MCF 10A (cell line): ENCODE measurements around the gene CRY1. TPM values are rescaled to one million over a fixed set of nuclear protein-coding genes. Genes with fewer than 3 reads are reported as not detected.
A peak's percentile ranks its signal among the peaks of the same experiment; 100 is the strongest.

Experiments used
- BruUV-seq: library from RNA; stranded (reverse); fragments of 400-500 nt; replicated peaks from 2 replicates; lab custom pipeline; 2021; lab: Mats Ljungman, UMichigan
- CTCF ChIA-PET: fragments of 300-600 bp; sonication (Branson Sonifier 250); formaldehyde crosslinking; extraction: SDS; loops from one replicate; lab custom pipeline; 2021; ENCODE audit warnings: antibody characterized with exemption, inconsistent platforms; lab: Yijun Ruan, JAX
- POLR2A ChIA-PET: fragments of 300-600, 350-650 bp; sonication (Branson Sonifier 250); formaldehyde crosslinking; extraction: SDS; loops from one replicate; lab custom pipeline; 2020; ENCODE audit warnings: antibody characterized with exemption, inconsistent platforms; lab: Yijun Ruan, JAX
- DNase-seq: peaks from one replicate; pipeline ENCODE4 v3.0.0-alpha.2; 2018; ENCODE audit not compliant: unreplicated experiment
- H3K27ac Mint-ChIP-seq: one replicate; pipeline ENCODE4 v1.8.0; 2022; ENCODE audit warnings: mild to moderate bottlenecking, low read depth, mixed read lengths; ENCODE audit not compliant: unreplicated experiment
- H3K27me3 Mint-ChIP-seq: one replicate; pipeline ENCODE4 v1.8.0; 2022; ENCODE audit warnings: mixed read lengths; ENCODE audit not compliant: insufficient read depth, unreplicated experiment
- H3K36me3 Mint-ChIP-seq: one replicate; pipeline ENCODE4 v1.8.0; 2022; ENCODE audit warnings: mild to moderate bottlenecking, moderate library complexity, mixed read lengths; ENCODE audit not compliant: insufficient read depth, unreplicated experiment
- H3K4me1 Mint-ChIP-seq: one replicate; pipeline ENCODE4 v1.8.0; 2022; ENCODE audit warnings: mixed read lengths; ENCODE audit not compliant: insufficient read depth, unreplicated experiment
- H3K4me3 Mint-ChIP-seq: one replicate; pipeline ENCODE4 v1.8.0; 2022; ENCODE audit warnings: mild to moderate bottlenecking, moderate library complexity, mixed read lengths; ENCODE audit not compliant: unreplicated experiment
- H3K9me3 Mint-ChIP-seq: one replicate; pipeline ENCODE4 v1.8.0; 2022; ENCODE audit warnings: mixed read lengths; ENCODE audit not compliant: unreplicated experiment
- intact Hi-C: fragments of 100-400 bp; cut with micrococcal nuclease; formaldehyde crosslinking; loops from 2 replicates; pipeline ENCODE4 v1.14.1; 2022
- total RNA-seq: library from RNA; stranded (reverse); gene quantifications from 2 replicates; pipeline ENCODE4 v1.2.3, GENCODE V29; 2022
- TF ChIP-seq, protein P1 (sequence below): fragments of 200-600 bp; IDR thresholded peaks from one replicate; pipeline ENCODE4 v1.8.0; 2022; ENCODE audit warnings: antibody characterized with exemption, mild to moderate bottlenecking; ENCODE audit not compliant: unreplicated experiment

The CRY1 gene
- total RNA-seq, 1 experiment from 2014 or later: 11.6 TPM

DNA sequence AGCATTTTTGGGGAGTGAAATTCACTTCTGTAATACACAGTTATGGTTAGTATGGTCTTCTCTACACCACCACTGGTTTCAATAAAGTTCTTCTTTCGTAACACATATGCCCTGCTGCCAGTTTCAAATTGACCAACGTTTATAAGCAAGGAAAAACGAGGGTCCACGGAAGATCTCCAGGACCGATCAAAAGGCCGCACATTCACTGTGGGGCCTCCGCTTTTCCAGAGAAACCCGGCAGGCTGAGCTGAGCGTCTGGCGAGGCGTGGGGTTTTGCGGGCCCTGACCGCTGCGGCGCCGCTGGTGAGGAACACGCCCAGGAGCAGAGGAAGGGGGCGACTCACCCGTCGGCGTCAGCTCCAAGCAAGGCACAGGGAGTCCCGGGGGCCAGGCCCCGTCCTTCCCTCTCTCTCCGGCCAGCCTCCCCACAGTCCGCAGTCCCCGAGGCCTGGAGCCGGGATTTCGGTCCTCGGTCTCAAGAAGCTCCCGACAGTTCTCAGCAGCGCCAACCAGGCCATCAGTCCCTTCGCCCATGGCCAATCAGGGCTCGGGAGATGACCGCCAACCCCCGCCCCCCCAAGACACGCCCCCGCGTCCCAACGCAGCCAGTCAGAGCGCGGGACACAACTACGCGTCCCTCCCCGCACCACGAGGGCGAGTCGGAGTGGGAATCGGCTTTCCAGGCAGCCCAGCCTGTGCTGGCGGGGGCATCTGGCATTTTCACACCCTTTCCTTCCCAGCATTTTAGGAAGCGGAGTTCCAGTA lies 106.5 kb downstream of the CRY1 start, which contains the start of gene MTERF2:
Gene MTERF2, minus strand, starts transcription at position 522 of the 765 bp plus-strand sequence. CDS start 8,432 bp downstream, outside the sequence.
- CTCF ChIA-PET: interaction anchor here (0.9 to 1.2 kb wide), 4 partner anchors 10 to 105 kb away, joined by 3 read pairs; no protein-coding TSS in a partner anchor
- POLR2A ChIA-PET: interaction anchor here (0.6 to 2.3 kb wide), 12 partner anchors 9 to 773 kb away, joined by 3 to 24 read pairs (median 6); partner anchors contain the start of genes POLR3B and TMEM263
- no peaks in the 10 kb centered on the region for H3K27me3 Mint-ChIP-seq
- intact Hi-C loops: loop anchor here (1.0 to 2.0 kb wide), 2 partner anchors 92 to 106 kb away; partner anchors contain the start of gene CRY1
- H3K36me3 Mint-ChIP-seq: peaks cover 38% of the 10 kb centered on the region
- TF ChIP-seq, protein P1, sequence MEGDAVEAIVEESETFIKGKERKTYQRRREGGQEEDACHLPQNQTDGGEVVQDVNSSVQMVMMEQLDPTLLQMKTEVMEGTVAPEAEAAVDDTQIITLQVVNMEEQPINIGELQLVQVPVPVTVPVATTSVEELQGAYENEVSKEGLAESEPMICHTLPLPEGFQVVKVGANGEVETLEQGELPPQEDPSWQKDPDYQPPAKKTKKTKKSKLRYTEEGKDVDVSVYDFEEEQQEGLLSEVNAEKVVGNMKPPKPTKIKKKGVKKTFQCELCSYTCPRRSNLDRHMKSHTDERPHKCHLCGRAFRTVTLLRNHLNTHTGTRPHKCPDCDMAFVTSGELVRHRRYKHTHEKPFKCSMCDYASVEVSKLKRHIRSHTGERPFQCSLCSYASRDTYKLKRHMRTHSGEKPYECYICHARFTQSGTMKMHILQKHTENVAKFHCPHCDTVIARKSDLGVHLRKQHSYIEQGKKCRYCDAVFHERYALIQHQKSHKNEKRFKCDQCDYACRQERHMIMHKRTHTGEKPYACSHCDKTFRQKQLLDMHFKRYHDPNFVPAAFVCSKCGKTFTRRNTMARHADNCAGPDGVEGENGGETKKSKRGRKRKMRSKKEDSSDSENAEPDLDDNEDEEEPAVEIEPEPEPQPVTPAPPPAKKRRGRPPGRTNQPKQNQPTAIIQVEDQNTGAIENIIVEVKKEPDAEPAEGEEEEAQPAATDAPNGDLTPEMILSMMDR: no peak
- H3K4me1 Mint-ChIP-seq: peaks cover 25% of the 10 kb centered on the region
- DNase-seq: peak; percentile 96
- H3K9me3 Mint-ChIP-seq: no peaks in the 10 kb centered on the region
- H3K4me3 Mint-ChIP-seq: peak within 1 kb of the TSS; percentile 97
- H3K27ac Mint-ChIP-seq: peak within 1 kb of the TSS; percentile 92
- BruUV-seq: TSS peak; percentile 66

DNA sequence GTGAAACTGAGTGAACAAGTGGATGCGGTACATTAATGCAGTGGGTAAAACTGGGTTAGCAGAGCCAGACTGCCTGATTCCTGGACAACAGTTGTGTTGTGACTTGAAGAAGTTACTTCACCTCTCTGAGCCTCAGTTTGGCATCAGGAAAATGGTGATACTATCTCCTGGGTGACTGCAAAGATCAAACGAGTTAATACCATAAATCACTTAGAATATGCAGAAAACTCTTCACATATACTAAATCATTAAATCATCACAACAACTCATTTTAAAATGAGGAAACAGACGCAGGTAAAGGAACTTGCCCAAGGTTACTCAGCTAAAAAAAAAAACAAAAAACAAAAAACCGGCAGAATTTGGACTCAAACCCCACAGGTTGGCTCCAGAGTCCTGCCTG lies 107.2 kb downstream of the CRY1 start:
- Mint-ChIP-seq H3K36me3 (peaks cover 38% of the 10 kb centered on the region), H3K4me3 (peak overlapping the region; percentile 97), H3K9me3 (no peaks in the 10 kb centered on the region), H3K27ac (peak overlapping the region; percentile 92), H3K4me1 (peaks cover 25% of the 10 kb centered on the region), H3K27me3 (no peaks in the 10 kb centered on the region)
- BruUV-seq: no TSS peak
- ChIA-PET POLR2A (interaction anchor here (0.8 to 2.3 kb wide), 8 partner anchors 8 to 628 kb away, joined by 3 to 24 read pairs (median 7); partner anchors contain the start of genes POLR3B and TMEM263), CTCF (interaction anchor here (0.9 to 1.2 kb wide), 2 partner anchors 10 to 14 kb away, joined by 3 read pairs; no protein-coding TSS in a partner anchor)
- intact Hi-C loops: loop anchor here (2.0 kb wide), 1 partner anchor 93 kb away; no protein-coding TSS in a partner anchor
- no peak for DNase-seq
- TF ChIP-seq, protein P1: no peak

DNA sequence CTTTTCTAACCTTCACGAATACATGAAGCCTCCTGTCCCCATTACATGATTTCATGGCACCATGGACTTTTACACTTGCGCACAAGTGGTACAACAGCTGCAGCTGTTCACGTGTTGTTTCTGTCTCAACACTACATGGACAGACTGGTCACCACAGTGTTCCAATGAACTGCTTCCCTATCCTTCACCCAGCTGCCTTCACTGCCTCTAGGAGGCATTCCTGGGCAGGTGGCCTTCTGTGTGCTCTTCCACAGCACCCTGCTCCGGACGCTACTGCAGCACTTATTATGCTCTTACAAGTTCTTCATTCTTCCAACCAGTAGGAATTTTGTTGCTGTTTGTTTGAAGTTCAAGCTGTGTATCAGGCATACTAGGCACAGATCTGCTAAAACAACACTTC lies 107.9 kb downstream of the CRY1 start:
- H3K36me3 Mint-ChIP-seq: peaks cover 38% of the 10 kb centered on the region
- peak overlapping the region; percentile 92 for H3K27ac Mint-ChIP-seq
- intact Hi-C loops: no loop called here
- H3K27me3 Mint-ChIP-seq: no peaks in the 10 kb centered on the region
- TF ChIP-seq, protein P1: no peak
- DNase-seq: peak; percentile 3
- H3K9me3 Mint-ChIP-seq: no peaks in the 10 kb centered on the region
- H3K4me1 Mint-ChIP-seq: peaks cover 25% of the 10 kb centered on the region
- H3K4me3 Mint-ChIP-seq: peak overlapping the region; percentile 97
- CTCF ChIA-PET: interaction anchor here (0.9 kb wide), 1 partner anchor 13 kb away, joined by 3 read pairs; no protein-coding TSS in a partner anchor
- POLR2A ChIA-PET: interaction anchor here (0.8 to 1.2 kb wide), 3 partner anchors 9 to 107 kb away, joined by 3 to 4 read pairs (median 3); partner anchors contain the start of gene TMEM263
- no TSS peak for BruUV-seq
